Sigmoid colon (tissue), 7 donors: Measurements from ENCODE around the gene TNNT3. TPM values are rescaled to one million over a fixed set of nuclear protein-coding genes. Genes with fewer than 3 reads are reported as not detected.

Experiments
- DNase-seq: peaks from one replicate; pipeline ENCODE4 v3.0.0-alpha.2; 2019
- H3K27ac ChIP-seq, 4 donors: fragments of 200-600 bp; sonication (generic); one replicate each; pipeline ENCODE4 v1.5.1; 2016 to 2019; ENCODE audit warnings: mild to moderate bottlenecking in 1 of 4
- H3K27me3 ChIP-seq, 3 donors: fragments of 200-600 bp; sonication (generic); one replicate each; pipeline ENCODE4 v1.5.1; 2019; ENCODE audit warnings: mild to moderate bottlenecking in 1 of 3
- H3K36me3 ChIP-seq, 4 donors: fragments of 200-600 bp; sonication (generic); one replicate each; pipeline ENCODE4 v1.5.1; 2016 to 2019
- H3K4me1 ChIP-seq, 4 donors: fragments of 200-600 bp; sonication (generic); one replicate each; pipeline ENCODE4 v1.5.1; 2017 to 2019
- H3K4me3 ChIP-seq, 4 donors: fragments of 200-600 bp; sonication (generic); one replicate each; pipeline ENCODE4 v1.5.1; 2017 to 2019; ENCODE audit warnings: mild to moderate bottlenecking in 2 of 4, moderate library complexity in 1 of 4
- H3K9me3 ChIP-seq, 4 donors: fragments of 200-600 bp in 3 of 4; sonication (generic) in 3 of 4; one replicate each; pipeline versions ENCODE4 v1.5.1 to v1.6.1; 2013 to 2019
- CTCF ChIP-seq, 4 experiments: fragments of 450-650 bp in 3 of 4; fragments of 200-600 bp in 1 of 4; IDR thresholded peaks; one replicate each; pipeline ENCODE4 v1.5.1; 2016 to 2019; ENCODE audit warnings: antibody characterized with exemption in 4 of 4, mild to moderate bottlenecking in 3 of 4, moderate library complexity in 2 of 4
- EP300 ChIP-seq, 4 donors: sonication (generic); formaldehyde crosslinking; IDR thresholded peaks; one replicate each; pipeline ENCODE4 v1.6.1; 2017; ENCODE audit warnings: antibody characterized with exemption in 4 of 4
- POLR2A ChIP-seq, 2 donors: fragments of 450-650 bp; IDR thresholded peaks; one replicate each; pipeline ENCODE4 v1.6.1; 2016; ENCODE audit warnings: antibody characterized with exemption in 2 of 2, mild to moderate bottlenecking in 2 of 2, moderate library complexity in 2 of 2
- POLR2AphosphoS5 ChIP-seq, 4 donors: sonication (generic); formaldehyde crosslinking; IDR thresholded peaks; one replicate each; pipeline ENCODE4 v1.6.1; 2017; ENCODE audit warnings: antibody characterized with exemption in 4 of 4
- WGBS, 2 donors: extraction: QIAGEN DNeasy Blood & Tissue Kit; methylation state at CpG; one replicate each; pipeline ENCODE4 v1.1.7; 2013; 5-methylcytosine and 5-hydroxymethylcytosine counted together
- intact Hi-C: fragments of 100-400 bp; cut with DNase I; formaldehyde crosslinking; loops from one replicate; pipeline ENCODE4 v1.15.1; 2023
- polyA plus RNA-seq, 3 donors: library from polyadenylated mRNA; stranded (reverse); fragments of 200-250 nt; gene quantifications; one replicate each; pipeline ENCODE4 v1.2.3, GENCODE V29; 2013
- total RNA-seq, 4 donors: library from RNA; depleted of rRNA; stranded (reverse); fragments of >200 nt; gene quantifications; one replicate each; pipeline ENCODE4 v1.1.0, GENCODE V29; 2016
- donor health status: healthy with polysubstance abuse.
- donor health status: Bipolar disorder and iron deficiency.
- donor health status: healthy.

Gene TNNT3
- total and polyA plus RNA-seq, 7 donors, result 1.2 to 17.2 (median 4.4) TPM; not detected in 1

GRCh38 chr11:1963864-1964263 lies 44.4 kb downstream of the TNNT3 start:
- 94 to 95% methylated on average over 5 to 7 of the region's 20 CpGs for WGBS, 2 donors
- intact Hi-C loops, result no loop called here

GRCh38 chr11:1964348-1964747 lies 44.8 kb downstream of the TNNT3 start:
- Histone ChIP-seq H3K36me3 (no peaks in the 10 kb centered on the region), H3K9me3 (no peaks in the 10 kb centered on the region), H3K4me1 (no peaks in the 10 kb centered on the region), H3K4me3 (no peak overlapping the region), H3K27me3 (no peaks in the 10 kb centered on the region), H3K27ac (no peak overlapping the region)
- TF ChIP-seq EP300 (IDR thresholded peaks at IDR 0.05), result no peak
- TF ChIP-seq CTCF (IDR thresholded peaks at IDR 0.05), result no peak
- TF ChIP-seq POLR2AphosphoS5 (IDR thresholded peaks at IDR 0.05), result no peak
- TF ChIP-seq POLR2A (IDR thresholded peaks at IDR 0.05), result no peak
- intact Hi-C loops, result no loop called here
- DNase-seq, result no peak
- no CpG with 5 or more reads among the region's 17 CpGs for WGBS, 2 donors

More at GRCh38 chr11:1963864-1964263, 44.4 kb downstream of the TNNT3 start:
- Histone ChIP-seq H3K27ac (no peak overlapping the region), H3K27me3 (no peaks in the 10 kb centered on the region), H3K4me3 (no peak overlapping the region), H3K9me3 (no peaks in the 10 kb centered on the region), H3K36me3 (no peaks in the 10 kb centered on the region), H3K4me1 (no peaks in the 10 kb centered on the region)
- TF ChIP-seq POLR2A (IDR thresholded peaks at IDR 0.05) (no peak), POLR2AphosphoS5 (IDR thresholded peaks at IDR 0.05) (no peak), CTCF (IDR thresholded peaks at IDR 0.05) (no peak), EP300 (IDR thresholded peaks at IDR 0.05) (no peak)
- peak; percentile 47 for DNase-seq

- Histone ChIP-seq H3K27me3 (no peaks in the 10 kb centered on the region), H3K4me3 (no peak overlapping the region), H3K9me3 (no peaks in the 10 kb centered on the region), H3K27ac (no peak overlapping the region), H3K4me1 (no peaks in the 10 kb centered on the region), H3K36me3 (no peaks in the 10 kb centered on the region)
- WGBS, 2 donors, result 86 to 89% methylated on average over 5 to 7 of the region's 20 CpGs
- intact Hi-C loops, result no loop called here
- DNase-seq, result no peak
- TF ChIP-seq CTCF (IDR thresholded peaks at IDR 0.05), result no peak
- no peak for TF ChIP-seq POLR2AphosphoS5 (IDR thresholded peaks at IDR 0.05)
- TF ChIP-seq EP300 (IDR thresholded peaks at IDR 0.05), result no peak
- TF ChIP-seq POLR2A (IDR thresholded peaks at IDR 0.05), result no peak
Measured at GRCh38 chr11:1964955-1965354, 45.5 kb downstream of the TNNT3 start.

- no peak for TF ChIP-seq POLR2A (IDR thresholded peaks at IDR 0.05)
- no peak for TF ChIP-seq CTCF (IDR thresholded peaks at IDR 0.05)
- no peak for TF ChIP-seq EP300 (IDR thresholded peaks at IDR 0.05)
- TF ChIP-seq POLR2AphosphoS5 (IDR thresholded peaks at IDR 0.05), result no peak
- H3K27ac ChIP-seq, result no peak overlapping the region
- intact Hi-C loops, result no loop called here
- H3K36me3 ChIP-seq, result no peaks in the 10 kb centered on the region
- no peaks in the 10 kb centered on the region for H3K4me1 ChIP-seq
- DNase-seq, result peak; percentile 5
- H3K9me3 ChIP-seq, result no peaks in the 10 kb centered on the region
- WGBS, 2 donors, result 76 to 93% methylated on average over 8 of the region's 18 CpGs
- H3K27me3 ChIP-seq, result no peaks in the 10 kb centered on the region
- no peak overlapping the region for H3K4me3 ChIP-seq
Measured at GRCh38 chr11:1966531-1966930, 47.0 kb downstream of the TNNT3 start.

GRCh38 chr11:1967641-1968225 lies 48.2 kb downstream of the TNNT3 start:
- WGBS, 2 donors, result 67 to 73% methylated on average over 5 to 8 of the region's 21 CpGs
- Histone ChIP-seq H3K27me3 (no peaks in the 10 kb centered on the region), H3K27ac (no peak overlapping the region), H3K4me1 (no peaks in the 10 kb centered on the region), H3K36me3 (no peaks in the 10 kb centered on the region), H3K9me3 (no peaks in the 10 kb centered on the region), H3K4me3 (no peak overlapping the region)
- no peak for TF ChIP-seq POLR2A (IDR thresholded peaks at IDR 0.05)
- peak; percentile 10 for DNase-seq
- intact Hi-C loops, result no loop called here
